Activated CD4-positive, alpha-beta T cell treated with anti-CD3 and anti-CD28 coated beads, Interleukin-2, amount 10 ng/mL, durations not matched to agents 24 days and 14 days (primary cell): ENCODE data around the gene CEMIP2. TPM values are rescaled to one million over a fixed set of nuclear protein-coding genes. Genes with fewer than 3 reads are reported as not detected.

Experiments
- DNase-seq: peaks from one replicate; pipeline ENCODE4 v3.0.0; 2022
- H3K27ac Mint-ChIP-seq: one replicate; pipeline ENCODE4 v1.8.0; 2022; ENCODE audit warnings: mild to moderate bottlenecking, mixed read lengths
- H3K27me3 Mint-ChIP-seq: one replicate; pipeline ENCODE4 v1.8.0; 2022; ENCODE audit warnings: mixed read lengths
- H3K36me3 Mint-ChIP-seq: one replicate; pipeline ENCODE4 v1.8.0; 2022; ENCODE audit warnings: low read depth, mild to moderate bottlenecking, mixed read lengths
- H3K4me1 Mint-ChIP-seq: one replicate; pipeline ENCODE4 v1.8.0; 2021; ENCODE audit warnings: mixed read lengths
- H3K4me3 Mint-ChIP-seq: one replicate; pipeline ENCODE4 v1.8.0; 2022; ENCODE audit warnings: mild to moderate bottlenecking, moderate library complexity, mixed read lengths
- H3K9me3 Mint-ChIP-seq: one replicate; pipeline ENCODE4 v1.8.0; 2021; ENCODE audit warnings: mixed read lengths
- intact Hi-C: fragments of 100-400 bp; cut with micrococcal nuclease; formaldehyde crosslinking; loops from one replicate; pipeline ENCODE4 v1.15.1; 2023
- total RNA-seq: library from RNA; stranded (reverse); gene quantifications from 2 replicates; pipeline ENCODE4 v1.2.3, GENCODE V29; 2022

CEMIP2 gene
- total RNA-seq, 1 donor from 2014 or later = 47.7 TPM

DNA sequence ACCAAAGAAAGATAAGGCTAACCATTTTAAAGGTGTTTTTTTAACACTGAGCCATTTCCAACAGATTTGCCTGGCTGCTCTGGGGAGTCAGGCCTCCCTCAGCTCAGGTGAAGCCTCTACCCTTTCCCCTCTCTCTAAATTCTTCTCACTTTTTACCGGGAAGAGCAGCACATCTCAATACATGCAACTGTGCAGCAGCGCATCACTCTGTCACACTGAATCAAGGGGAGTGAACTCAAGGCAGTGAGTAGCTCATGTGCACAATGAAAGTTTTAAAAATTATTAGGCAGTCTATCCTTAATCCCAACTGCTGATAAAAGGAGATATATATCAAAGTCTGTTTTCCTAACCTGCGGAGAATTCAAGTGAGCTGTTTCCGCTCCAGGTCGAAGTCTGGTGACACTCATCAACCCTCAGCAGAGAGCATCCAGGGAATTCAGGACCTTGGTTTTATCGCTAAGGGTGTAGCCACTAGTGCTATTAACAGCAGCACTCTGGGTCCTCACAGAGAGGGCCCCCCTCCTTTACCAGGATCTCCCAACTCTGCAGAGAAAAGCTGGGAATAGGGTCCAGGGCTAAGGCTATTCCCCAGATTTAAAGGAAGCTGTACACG is 1.0 kb downstream of the CEMIP2 start:
- peak overlapping the region; percentile 92 for H3K4me3 Mint-ChIP-seq
- peak; percentile 70 for DNase-seq
- H3K4me1 Mint-ChIP-seq = peaks cover 44% of the 10 kb centered on the region
- intact Hi-C loops = loop anchor here (2.0 to 10.0 kb wide), 9 partner anchors 14 to 1510 kb away; partner anchors contain the start of genes ANXA1 and SMC5
- H3K36me3 Mint-ChIP-seq = peaks cover 6% of the 10 kb centered on the region
- H3K27ac Mint-ChIP-seq = peak overlapping the region; percentile 93
- no peaks in the 10 kb centered on the region for H3K9me3 Mint-ChIP-seq
- no peaks in the 10 kb centered on the region for H3K27me3 Mint-ChIP-seq

- Mint-ChIP-seq H3K4me3 (peak overlapping the region; percentile 92), H3K27ac (peak overlapping the region; percentile 93), H3K27me3 (no peaks in the 10 kb centered on the region), H3K4me1 (peaks cover 49% of the 10 kb centered on the region), H3K9me3 (no peaks in the 10 kb centered on the region), H3K36me3 (peaks cover 6% of the 10 kb centered on the region)
- intact Hi-C loops = loop anchor here (2.0 to 10.0 kb wide), 9 partner anchors 14 to 1509 kb away; partner anchors contain the start of genes ANXA1 and SMC5
- peak; percentile 77 for DNase-seq
Measured at GRCh38 chr9:71766663-71767062, 1.6 kb downstream of the CEMIP2 start.

GRCh38 chr9:71765693-71766092 is 2.6 kb downstream of the CEMIP2 start:
- Mint-ChIP-seq H3K4me1 (peaks cover 56% of the 10 kb centered on the region), H3K27ac (peak overlapping the region; percentile 93), H3K36me3 (peaks cover 13% of the 10 kb centered on the region), H3K9me3 (no peaks in the 10 kb centered on the region), H3K27me3 (no peaks in the 10 kb centered on the region), H3K4me3 (peak overlapping the region; percentile 92)
- DNase-seq = peak; percentile 69
- intact Hi-C loops = loop anchor here (2.0 to 10.0 kb wide), 9 partner anchors 13 to 1508 kb away; partner anchors contain the start of genes ANXA1 and SMC5

DNA sequence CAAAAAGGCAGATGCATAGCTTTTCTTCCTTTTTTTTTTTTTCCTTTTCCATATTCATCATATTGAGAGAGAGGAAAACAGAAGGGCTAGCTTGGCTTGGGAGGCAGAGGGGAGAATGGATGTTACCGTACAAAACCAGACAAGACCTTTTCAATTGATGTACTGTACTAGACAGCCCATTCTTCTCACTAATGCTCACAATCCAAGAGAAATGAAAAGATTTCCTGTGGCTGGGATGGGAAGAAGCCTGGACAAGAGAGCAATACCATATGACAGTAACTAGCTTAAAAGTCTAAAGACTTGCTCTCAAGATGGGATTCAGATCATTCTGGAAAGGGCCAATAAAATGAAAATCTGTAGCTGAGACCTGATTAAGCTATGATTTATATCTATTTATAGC is 3.4 kb downstream of the CEMIP2 start:
- Mint-ChIP-seq H3K36me3 (peaks cover 16% of the 10 kb centered on the region), H3K4me3 (peak overlapping the region; percentile 73), H3K9me3 (no peaks in the 10 kb centered on the region), H3K27me3 (no peaks in the 10 kb centered on the region), H3K27ac (peak overlapping the region; percentile 73), H3K4me1 (peaks cover 57% of the 10 kb centered on the region)
- intact Hi-C loops = loop anchor here (5.0 to 10.0 kb wide), 7 partner anchors 33 to 1508 kb away; partner anchors contain the start of genes ANXA1 and SMC5
- DNase-seq = no peak

DNA sequence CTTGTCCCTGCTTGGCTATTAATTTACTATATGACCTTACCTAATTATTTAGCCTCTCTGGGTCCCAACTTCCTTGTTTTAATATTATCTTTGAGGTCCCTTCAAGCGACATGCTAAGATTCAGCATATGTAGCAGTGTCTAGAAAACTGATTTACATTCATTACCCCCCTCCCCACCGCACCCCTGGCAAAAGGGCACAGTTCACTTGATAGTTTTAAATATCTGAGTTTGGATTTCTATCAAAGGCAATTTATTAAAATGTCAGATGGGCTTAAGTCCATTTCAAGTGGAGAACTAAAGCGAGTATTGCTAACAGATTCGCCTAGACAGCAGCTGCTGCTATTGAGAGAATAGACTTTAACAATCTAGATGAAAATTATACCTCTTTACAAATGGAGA is 3.9 kb downstream of the CEMIP2 start:
- Mint-ChIP-seq H3K36me3 (peaks cover 17% of the 10 kb centered on the region), H3K27me3 (no peaks in the 10 kb centered on the region), H3K27ac (peak overlapping the region; percentile 73), H3K4me3 (peak overlapping the region; percentile 73), H3K9me3 (no peaks in the 10 kb centered on the region), H3K4me1 (peaks cover 54% of the 10 kb centered on the region)
- intact Hi-C loops = loop anchor here (10.0 kb wide), 2 partner anchors 50 to 1390 kb away; partner anchors contain the start of gene ANXA1
- DNase-seq = no peak

GRCh38 chr9:71763832-71764231 is 4.5 kb downstream of the CEMIP2 start:
- Mint-ChIP-seq H3K27me3 (no peaks in the 10 kb centered on the region), H3K27ac (peak overlapping the region; percentile 70), H3K4me1 (peaks cover 59% of the 10 kb centered on the region), H3K4me3 (peak overlapping the region; percentile 73), H3K36me3 (peaks cover 19% of the 10 kb centered on the region), H3K9me3 (no peaks in the 10 kb centered on the region)
- no peak for DNase-seq
- intact Hi-C loops = loop anchor here (10.0 kb wide), 2 partner anchors 49 to 1391 kb away; partner anchors contain the start of gene ANXA1

- intact Hi-C loops = loop anchor here (10.0 kb wide), 2 partner anchors 48 to 1392 kb away; partner anchors contain the start of gene ANXA1
- H3K9me3 Mint-ChIP-seq = no peaks in the 10 kb centered on the region
- peaks cover 67% of the 10 kb centered on the region for H3K4me1 Mint-ChIP-seq
- H3K4me3 Mint-ChIP-seq = peak overlapping the region; percentile 51
- DNase-seq = no peak
- H3K27ac Mint-ChIP-seq = peak overlapping the region; percentile 66
- H3K36me3 Mint-ChIP-seq = peaks cover 22% of the 10 kb centered on the region
- no peaks in the 10 kb centered on the region for H3K27me3 Mint-ChIP-seq
Measured at GRCh38 chr9:71762900-71763653, 5.2 kb downstream of the CEMIP2 start.

DNA sequence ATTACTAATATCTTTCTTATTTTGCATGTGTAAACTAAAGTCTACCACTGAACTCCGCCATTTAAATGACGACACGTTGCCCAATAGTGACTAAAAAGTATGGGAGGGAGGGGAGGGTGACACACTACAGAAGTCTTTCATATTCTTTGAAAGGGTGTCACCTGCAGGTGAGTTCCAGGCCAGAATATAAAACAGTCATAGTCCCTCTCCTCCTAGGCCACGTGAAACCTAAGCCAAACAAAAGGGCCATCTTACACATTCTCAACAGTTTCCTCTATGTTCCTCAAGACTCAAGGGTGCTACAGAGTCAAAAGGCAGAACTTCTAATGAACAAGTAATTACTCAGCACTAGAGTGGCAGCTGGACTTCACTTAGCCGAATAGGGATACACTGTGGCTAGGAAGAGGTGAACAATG is 6.4 kb downstream of the CEMIP2 start:
- peaks cover 23% of the 10 kb centered on the region for H3K36me3 Mint-ChIP-seq
- H3K27me3 Mint-ChIP-seq = no peaks in the 10 kb centered on the region
- H3K4me1 Mint-ChIP-seq = peaks cover 71% of the 10 kb centered on the region
- no peak for DNase-seq
- H3K9me3 Mint-ChIP-seq = no peaks in the 10 kb centered on the region
- intact Hi-C loops = loop anchor here (10.0 kb wide), 2 partner anchors 47 to 1393 kb away; partner anchors contain the start of gene ANXA1
- H3K4me3 Mint-ChIP-seq = no peak overlapping the region
- peak overlapping the region; percentile 42 for H3K27ac Mint-ChIP-seq

GRCh38 chr9:71760901-71761300 is 7.4 kb downstream of the CEMIP2 start:
- H3K27me3 Mint-ChIP-seq = no peaks in the 10 kb centered on the region
- intact Hi-C loops = loop anchor here (10.0 kb wide), 2 partner anchors 46 to 1394 kb away; partner anchors contain the start of gene ANXA1
- no peak for DNase-seq
- no peak overlapping the region for H3K27ac Mint-ChIP-seq
- no peak overlapping the region for H3K4me3 Mint-ChIP-seq
- H3K4me1 Mint-ChIP-seq = peaks cover 71% of the 10 kb centered on the region
- H3K36me3 Mint-ChIP-seq = peaks cover 24% of the 10 kb centered on the region
- no peaks in the 10 kb centered on the region for H3K9me3 Mint-ChIP-seq

GRCh38 chr9:71758785-71759184 is 9.5 kb downstream of the CEMIP2 start:
- intact Hi-C loops = no loop called here
- Mint-ChIP-seq H3K27me3 (no peaks in the 10 kb centered on the region), H3K4me1 (peaks cover 56% of the 10 kb centered on the region), H3K27ac (no peak overlapping the region), H3K4me3 (no peak overlapping the region), H3K9me3 (no peaks in the 10 kb centered on the region), H3K36me3 (peaks cover 24% of the 10 kb centered on the region)
- DNase-seq = no peak

DNA sequence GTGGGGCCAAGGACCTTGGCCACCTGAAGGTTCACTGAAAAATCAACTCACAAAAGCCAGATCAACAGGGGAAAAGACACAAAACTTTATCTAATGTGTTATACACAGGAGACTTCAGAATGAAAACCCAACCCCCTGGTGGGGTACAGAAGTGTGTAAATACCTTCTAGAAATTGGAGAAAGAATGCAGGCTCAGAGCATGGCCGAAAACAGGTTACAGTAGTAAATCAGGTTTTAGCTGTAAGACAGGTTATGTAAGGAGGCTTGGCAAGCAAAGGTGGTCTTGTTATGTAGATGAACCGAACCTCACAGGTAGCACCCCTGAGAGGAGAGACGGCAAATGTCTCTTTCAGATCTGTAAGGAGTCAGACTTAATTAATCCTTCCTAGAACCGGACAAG is 10.0 kb downstream of the CEMIP2 start:
- intact Hi-C loops = no loop called here
- H3K4me1 Mint-ChIP-seq = peaks cover 52% of the 10 kb centered on the region
- no peaks in the 10 kb centered on the region for H3K27me3 Mint-ChIP-seq
- H3K27ac Mint-ChIP-seq = no peak overlapping the region
- no peak overlapping the region for H3K4me3 Mint-ChIP-seq
- peaks cover 24% of the 10 kb centered on the region for H3K36me3 Mint-ChIP-seq
- no peak for DNase-seq
- no peaks in the 10 kb centered on the region for H3K9me3 Mint-ChIP-seq

- H3K27me3 Mint-ChIP-seq = no peaks in the 10 kb centered on the region
- no peak overlapping the region for H3K4me3 Mint-ChIP-seq
- no peaks in the 10 kb centered on the region for H3K9me3 Mint-ChIP-seq
- H3K36me3 Mint-ChIP-seq = peaks cover 26% of the 10 kb centered on the region
- no peak overlapping the region for H3K27ac Mint-ChIP-seq
- intact Hi-C loops = no loop called here
- H3K4me1 Mint-ChIP-seq = peaks cover 47% of the 10 kb centered on the region
- no peak for DNase-seq
Measured at GRCh38 chr9:71756753-71757152, 11.6 kb downstream of the CEMIP2 start.

- H3K36me3 Mint-ChIP-seq = peaks cover 23% of the 10 kb centered on the region
- no peak overlapping the region for H3K27ac Mint-ChIP-seq
- H3K4me3 Mint-ChIP-seq = no peak overlapping the region
- intact Hi-C loops = no loop called here
- DNase-seq = no peak
- no peaks in the 10 kb centered on the region for H3K9me3 Mint-ChIP-seq
- no peaks in the 10 kb centered on the region for H3K27me3 Mint-ChIP-seq
- peaks cover 43% of the 10 kb centered on the region for H3K4me1 Mint-ChIP-seq
Measured at GRCh38 chr9:71755869-71756268, 12.4 kb downstream of the CEMIP2 start.

- H3K27ac Mint-ChIP-seq = no peak overlapping the region
- intact Hi-C loops = no loop called here
- H3K36me3 Mint-ChIP-seq = peaks cover 22% of the 10 kb centered on the region
- H3K4me1 Mint-ChIP-seq = peaks cover 39% of the 10 kb centered on the region
- no peak overlapping the region for H3K4me3 Mint-ChIP-seq
- H3K9me3 Mint-ChIP-seq = no peaks in the 10 kb centered on the region
- DNase-seq = no peak
- no peaks in the 10 kb centered on the region for H3K27me3 Mint-ChIP-seq
Measured at GRCh38 chr9:71755230-71755629, 13.1 kb downstream of the CEMIP2 start.
